ENCODE data around the gene RSAD1. TPM values are rescaled to one million over a fixed set of nuclear protein-coding genes. Genes with fewer than 3 reads are reported as not detected.
A peak's percentile ranks its signal among the peaks of the same experiment; 100 is the strongest.

Gene RSAD1
- total RNA-seq, 2 donors from 2014 or later = 22.2 to 29.3 TPM

- Histone ChIP-seq H3K4me3 (no peak overlapping the region), H3K9me3 (no peaks in the 10 kb centered on the region), H3K9ac (ENCODE audit: low read depth in 2 of 2, low read length in 2 of 2) (no peak overlapping the region), H3K27ac (no peak overlapping the region), H3K27me3 (no peaks in the 10 kb centered on the region), H3K4me1 (peaks cover 7% of the 10 kb centered on the region), H3K36me3 (no peaks in the 10 kb centered on the region)
- no peak for TF ChIP-seq CTCF (IDR thresholded peaks at IDR 0.05)
- intact Hi-C loops (cut with DNase I) = loop anchor here (5.0 to 10.0 kb wide), 2 partner anchors 56 to 143 kb away; no protein-coding TSS in a partner anchor
- DNase-seq = no peak
These were observed 3.0 kb downstream of the RSAD1 start for GRCh38 chr17:50481648-50482047.

GRCh38 chr17:50482110-50482509 is 3.5 kb downstream of the RSAD1 start:
- Histone ChIP-seq H3K4me1 (peaks cover 7% of the 10 kb centered on the region), H3K4me3 (no peak overlapping the region), H3K27ac (no peak overlapping the region), H3K36me3 (no peaks in the 10 kb centered on the region), H3K9me3 (no peaks in the 10 kb centered on the region), H3K27me3 (no peaks in the 10 kb centered on the region), H3K9ac (ENCODE audit: low read depth in 2 of 2, low read length in 2 of 2) (no peak overlapping the region)
- intact Hi-C loops (cut with DNase I) = loop anchor here (5.0 to 10.0 kb wide), 2 partner anchors 55 to 143 kb away; no protein-coding TSS in a partner anchor
- DNase-seq = no peak
- TF ChIP-seq CTCF (IDR thresholded peaks at IDR 0.05) = no peak

- DNase-seq = peak; percentile 94
- H3K27ac ChIP-seq = no peak overlapping the region
- H3K36me3 ChIP-seq = no peaks in the 10 kb centered on the region
- TF ChIP-seq CTCF (IDR thresholded peaks at IDR 0.05) = peak; percentile 79
- no peak overlapping the region for H3K4me3 ChIP-seq
- intact Hi-C loops (cut with DNase I) = loop anchor here (5.0 to 10.0 kb wide), 2 partner anchors 55 to 142 kb away; no protein-coding TSS in a partner anchor
- peaks cover 7% of the 10 kb centered on the region for H3K4me1 ChIP-seq
- H3K27me3 ChIP-seq = no peaks in the 10 kb centered on the region
- H3K9ac ChIP-seq (ENCODE audit: low read depth in 2 of 2, low read length in 2 of 2) = no peak overlapping the region
- no peaks in the 10 kb centered on the region for H3K9me3 ChIP-seq
These were observed 3.9 kb downstream of the RSAD1 start for GRCh38 chr17:50482516-50482915.

GRCh38 chr17:50483266-50483665 is 4.6 kb downstream of the RSAD1 start:
- H3K27ac ChIP-seq = no peak overlapping the region
- TF ChIP-seq CTCF (IDR thresholded peaks at IDR 0.05) = no peak
- no peak overlapping the region for H3K4me3 ChIP-seq
- H3K4me1 ChIP-seq = peaks cover 7% of the 10 kb centered on the region
- H3K36me3 ChIP-seq = no peaks in the 10 kb centered on the region
- DNase-seq = no peak
- H3K27me3 ChIP-seq = no peaks in the 10 kb centered on the region
- intact Hi-C loops (cut with DNase I) = loop anchor here (5.0 to 10.0 kb wide), 2 partner anchors 54 to 142 kb away; no protein-coding TSS in a partner anchor
- no peak overlapping the region for H3K9ac ChIP-seq (ENCODE audit: low read depth in 2 of 2, low read length in 2 of 2)
- no peaks in the 10 kb centered on the region for H3K9me3 ChIP-seq

GRCh38 chr17:50484386-50485155 is 5.9 kb downstream of the RSAD1 start:
- Histone ChIP-seq H3K9ac (ENCODE audit: low read depth in 2 of 2, low read length in 2 of 2) (no peak overlapping the region), H3K36me3 (no peaks in the 10 kb centered on the region), H3K4me1 (peaks cover 6% of the 10 kb centered on the region), H3K27ac (no peak overlapping the region), H3K27me3 (no peaks in the 10 kb centered on the region), H3K4me3 (no peak overlapping the region), H3K9me3 (no peaks in the 10 kb centered on the region)
- no peak for TF ChIP-seq CTCF (IDR thresholded peaks at IDR 0.05)
- intact Hi-C loops (cut with DNase I) = loop anchor here (5.0 to 10.0 kb wide), 3 partner anchors 53 to 213 kb away; no protein-coding TSS in a partner anchor
- DNase-seq = no peak
